ENCODE results near the gene CNOT4. TPM values are rescaled to one million over a fixed set of nuclear protein-coding genes. Genes with fewer than 3 reads are reported as not detected.

The CNOT4 gene
- total RNA-seq, 1 experiment from 2014 or later, result 10.4 TPM

DNA sequence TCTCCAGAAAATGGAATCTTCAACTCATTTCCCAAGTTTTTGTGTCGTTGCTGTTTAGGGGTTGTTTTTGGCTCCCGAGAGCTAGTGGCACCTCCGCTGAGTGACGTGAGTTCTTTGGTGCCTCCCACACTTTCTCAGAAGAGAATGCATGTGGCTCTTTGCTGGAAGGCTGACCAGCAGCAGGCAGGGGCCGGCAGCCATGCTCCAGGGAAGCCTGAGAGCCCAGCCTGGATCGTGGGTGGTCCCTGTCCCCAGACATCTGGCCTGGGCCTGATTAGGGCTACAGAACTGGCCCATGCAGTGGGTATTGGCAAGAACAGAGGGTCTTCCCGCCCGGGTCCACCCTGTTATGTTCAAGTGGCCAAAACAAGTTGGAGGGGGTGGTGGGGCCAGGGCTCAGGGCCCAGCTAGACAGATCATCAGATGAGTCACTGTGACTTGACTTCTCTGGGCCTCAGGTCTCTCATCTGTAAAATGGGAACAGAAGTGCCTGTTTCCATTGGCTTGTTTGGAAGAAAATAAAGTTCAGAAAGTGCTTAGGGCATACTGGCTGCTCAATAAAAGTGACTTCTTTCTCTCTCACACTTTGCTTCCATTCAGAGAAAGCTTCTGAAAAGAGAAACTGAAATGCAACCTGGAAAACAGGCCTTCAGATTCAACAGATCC, 193.1 kb downstream of the CNOT4 start:
- no peaks in the 10 kb centered on the region for H3K36me3 ChIP-seq (replicated peaks; ENCODE audit: control insufficient read depth, insufficient read depth, low read length)
- H3K27me3 ChIP-seq (ENCODE audit: control insufficient read depth, insufficient read depth, low read length), result no peaks in the 10 kb centered on the region
- H3K4me3 ChIP-seq (ENCODE audit: insufficient read depth, low read depth, low read length), result no peak overlapping the region
- DNase-seq, result no peak

DNA sequence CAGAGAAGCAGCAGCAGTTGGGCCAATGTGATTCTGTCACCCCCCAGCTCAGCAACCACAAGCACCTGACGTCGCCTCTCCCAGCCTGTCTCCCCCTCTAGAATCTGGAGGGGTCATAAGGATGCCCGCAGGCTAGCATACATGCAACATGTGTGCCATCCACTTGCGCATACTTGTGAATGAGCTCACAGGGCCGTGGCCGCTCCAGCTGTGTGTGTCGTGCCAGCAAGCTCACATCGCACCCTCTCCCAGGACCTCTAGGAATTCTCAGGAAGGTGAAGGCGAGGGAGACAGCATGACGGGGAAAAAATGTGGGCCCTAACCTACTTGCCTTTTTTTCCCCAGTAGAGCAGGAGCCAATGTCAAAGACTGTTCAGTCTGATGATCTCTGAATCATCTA, 195.9 kb downstream of the CNOT4 start:
- Histone ChIP-seq H3K4me3 (ENCODE audit: insufficient read depth, low read depth, low read length) (no peak overlapping the region), H3K27me3 (ENCODE audit: control insufficient read depth, insufficient read depth, low read length) (no peaks in the 10 kb centered on the region), H3K36me3 (replicated peaks; ENCODE audit: control insufficient read depth, insufficient read depth, low read length) (no peaks in the 10 kb centered on the region)
- DNase-seq, result no peak

Other genes starting within 250 kb of the CNOT4 start
- gene NUP205, start 47.8 kb upstream of the CNOT4 start, total RNA-seq (2014; rRNA removed; shearing (Covaris generic)), result 138 and 150 TPM in 2 replicates
- gene STMP1, start 152.4 kb upstream of the CNOT4 start, total RNA-seq (2014; rRNA removed; shearing (Covaris generic)), result 11.8 and 14.4 TPM in 2 replicates
- gene SLC13A4, start 218.1 kb upstream of the CNOT4 start, total RNA-seq (2014; rRNA removed; shearing (Covaris generic)), result 2.3 and 3.1 TPM in 2 replicates
- not detected in 2 replicates for gene FAM180A, start 238.7 kb upstream of the CNOT4 start, total RNA-seq (2014; rRNA removed; shearing (Covaris generic))